ENCODE data around the gene NPIPA3. TPM values are rescaled to one million over a fixed set of nuclear protein-coding genes. Genes with fewer than 3 reads are reported as not detected.
"Not testable (repeated sequence)": the region's sequence is repeated elsewhere in the genome, so short reads cannot be mapped to it uniquely, and the experiment has no call there.

The NPIPA3 gene
- total RNA-seq, 1 donor from 2014 or later = 4.4 TPM

DNA sequence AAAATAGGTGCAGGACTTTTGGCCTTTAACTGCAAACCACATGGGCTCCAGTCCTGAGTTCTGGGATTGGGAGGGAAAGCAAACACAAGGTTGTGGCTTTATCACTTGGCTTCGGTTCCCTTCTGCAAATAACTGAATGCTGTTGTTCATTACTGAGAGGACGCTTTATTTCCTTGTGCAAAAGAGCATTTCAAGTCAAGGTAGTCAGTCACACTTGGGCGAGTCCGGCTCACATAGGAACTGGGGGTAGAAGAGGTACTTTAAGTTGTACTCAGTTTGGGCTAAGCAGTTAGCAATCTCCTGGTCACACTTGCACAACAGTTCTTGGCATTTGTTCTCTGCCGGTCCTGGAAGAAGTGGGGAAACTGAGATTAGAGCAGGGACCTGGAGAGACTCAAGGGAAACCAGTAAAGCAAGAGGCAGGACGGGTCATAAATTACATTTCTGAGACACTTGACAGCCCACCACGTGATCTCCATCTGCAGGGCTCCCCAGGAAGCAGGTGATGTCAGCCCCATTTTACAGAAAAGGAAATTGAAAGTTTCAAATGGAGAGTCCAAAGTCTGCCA, 30.7 kb upstream of the NPIPA3 start:
- DNase-seq (ENCODE audit: low spot score in 2 of 2, unreplicated experiment in 2 of 2) = no peak
- Mint-ChIP-seq H3K36me3 (peaks cover 7% of the 10 kb centered on the region), H3K4me3 (no peak overlapping the region), H3K27ac (no peak overlapping the region), H3K9me3 (peaks cover 11% of the 10 kb centered on the region), H3K4me1 (no peaks in the 10 kb centered on the region), H3K27me3 (ENCODE audit: low read depth) (peaks cover 2% of the 10 kb centered on the region)
- no peak for TF ChIP-seq CTCF (IDR thresholded peaks at IDR 0.05; ENCODE audit: unreplicated experiment)

- DNase-seq (ENCODE audit: low spot score in 2 of 2, unreplicated experiment in 2 of 2) = no peak
- peaks cover 11% of the 10 kb centered on the region for H3K9me3 Mint-ChIP-seq
- H3K4me3 Mint-ChIP-seq = no peak overlapping the region
- H3K4me1 Mint-ChIP-seq = no peaks in the 10 kb centered on the region
- H3K36me3 Mint-ChIP-seq = no peaks in the 10 kb centered on the region
- no peak overlapping the region for H3K27ac Mint-ChIP-seq
- TF ChIP-seq CTCF (IDR thresholded peaks at IDR 0.05; ENCODE audit: unreplicated experiment) = no peak
- peaks cover 6% of the 10 kb centered on the region for H3K27me3 Mint-ChIP-seq (ENCODE audit: low read depth)
These were observed 26.6 kb upstream of the NPIPA3 start for GRCh38 chr16:14676633-14677032.

- Mint-ChIP-seq H3K9me3 (peaks cover 11% of the 10 kb centered on the region), H3K4me3 (no peak overlapping the region), H3K36me3 (no peaks in the 10 kb centered on the region), H3K27ac (no peak overlapping the region), H3K4me1 (no peaks in the 10 kb centered on the region), H3K27me3 (ENCODE audit: low read depth) (peaks cover 6% of the 10 kb centered on the region)
- DNase-seq (ENCODE audit: low spot score in 2 of 2, unreplicated experiment in 2 of 2) = no peak
- no peak for TF ChIP-seq CTCF (IDR thresholded peaks at IDR 0.05; ENCODE audit: unreplicated experiment)
These were observed 25.6 kb upstream of the NPIPA3 start for GRCh38 chr16:14677627-14678026.

GRCh38 chr16:14678748-14679497, 24.3 kb upstream of the NPIPA3 start:
- Mint-ChIP-seq H3K27ac (no peak overlapping the region), H3K9me3 (peaks cover 14% of the 10 kb centered on the region), H3K27me3 (ENCODE audit: low read depth) (peaks cover 7% of the 10 kb centered on the region), H3K4me3 (no peak overlapping the region), H3K4me1 (no peaks in the 10 kb centered on the region), H3K36me3 (no peaks in the 10 kb centered on the region)
- no peak for DNase-seq (ENCODE audit: low spot score in 2 of 2, unreplicated experiment in 2 of 2)
- no peak for TF ChIP-seq CTCF (IDR thresholded peaks at IDR 0.05; ENCODE audit: unreplicated experiment)

DNA sequence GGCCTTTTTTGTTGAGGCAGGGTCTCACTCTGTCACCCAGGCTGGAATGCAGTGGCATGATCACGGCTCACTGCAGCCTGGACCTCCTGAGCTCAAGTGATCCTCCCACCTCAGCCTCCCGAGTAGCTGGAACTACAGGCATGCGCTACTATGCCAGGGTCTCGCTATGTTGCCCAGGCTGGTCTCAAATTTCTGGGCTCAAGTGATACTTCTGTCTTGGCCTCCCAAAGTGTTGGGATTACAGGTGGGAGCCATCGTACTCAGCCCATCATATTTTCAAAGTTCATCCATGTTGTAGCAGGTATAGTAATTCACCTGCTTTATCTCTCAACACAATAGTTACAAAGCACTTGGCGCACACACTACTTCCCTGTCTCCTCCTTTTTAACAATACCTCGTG, 22.8 kb upstream of the NPIPA3 start:
- not testable (repeated sequence) for DNase-seq (ENCODE audit: low spot score in 2 of 2, unreplicated experiment in 2 of 2); H3K4me1 Mint-ChIP-seq; H3K4me3 Mint-ChIP-seq; H3K27me3 Mint-ChIP-seq (ENCODE audit: low read depth); H3K36me3 Mint-ChIP-seq; H3K9me3 Mint-ChIP-seq; H3K27ac Mint-ChIP-seq

DNA sequence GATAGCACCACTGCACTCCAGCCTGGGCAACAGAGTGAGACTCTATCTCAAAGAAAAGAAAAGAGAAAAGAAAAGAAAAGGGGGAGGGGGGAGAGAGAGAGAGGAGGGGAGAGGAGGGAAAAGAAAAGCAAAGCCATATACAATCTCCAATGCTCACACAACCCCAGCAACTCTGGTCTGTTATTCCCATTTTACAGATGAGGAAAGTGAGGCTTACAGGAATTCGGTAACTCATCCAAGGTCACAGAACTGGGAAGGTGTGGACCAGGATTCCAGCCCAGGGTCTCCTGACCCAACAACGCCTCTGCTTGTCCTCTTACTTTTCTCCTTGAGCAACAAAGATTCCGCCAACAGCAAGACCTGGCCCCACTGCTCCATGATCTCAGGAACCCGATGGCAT, 22.1 kb upstream of the NPIPA3 start:
- Mint-ChIP-seq H3K4me3 (no peak overlapping the region), H3K36me3 (no peaks in the 10 kb centered on the region), H3K27ac (no peak overlapping the region), H3K27me3 (ENCODE audit: low read depth) (peaks cover 6% of the 10 kb centered on the region), H3K9me3 (peaks cover 4% of the 10 kb centered on the region), H3K4me1 (no peaks in the 10 kb centered on the region)
- TF ChIP-seq CTCF (IDR thresholded peaks at IDR 0.05; ENCODE audit: unreplicated experiment) = no peak
- DNase-seq (ENCODE audit: low spot score in 2 of 2, unreplicated experiment in 2 of 2) = no peak

Measured in mesothelial cell of epicardium (in vitro differentiated cells).